Lung microvascular endothelial cell (primary cell): ENCODE measurements around the gene FH. TPM values are rescaled to one million over a fixed set of nuclear protein-coding genes. Genes with fewer than 3 reads are reported as not detected.

Experiments
- DNase-seq, 2 donors: peaks; one replicate each; pipeline versions ENCODE4 v3.0.0 to v3.0.0-alpha.2; 2010; ENCODE audit warnings: low read depth in 2 of 2
- total RNA-seq: library from RNA; depleted of rRNA; stranded (reverse); fragments of >200 nt; gene quantifications from 2 replicates; pipeline ENCODE4 v1.2.1, GENCODE V29; 2014

FH gene
- total RNA-seq, 1 donor from 2014 or later = 52.2 TPM

- DNase-seq = no peak
Observed at GRCh38 chr1:241525026-241525425, 5.5 kb upstream of the FH start.

- no peak for DNase-seq
Observed at GRCh38 chr1:241521718-241522117, 2.2 kb upstream of the FH start.

- DNase-seq = no peak
Observed at GRCh38 chr1:241520080-241520465, 518 bp upstream of the FH start.

GRCh38 chr1:241518476-241519307 lies 863 bp downstream of the FH start:
- DNase-seq = peak; percentile 30 to 33

GRCh38 chr1:241513378-241513777 lies 6.2 kb downstream of the FH start:
- no peak for DNase-seq

- DNase-seq = peak; percentile 20 to 46
Observed at GRCh38 chr1:241507189-241507863, 12.2 kb downstream of the FH start.

- DNase-seq = no peak
Observed at GRCh38 chr1:241503444-241503843, 16.1 kb downstream of the FH start.

- DNase-seq = peak; percentile 70 to 80
Observed at GRCh38 chr1:241499910-241500309, 19.6 kb downstream of the FH start.

GRCh38 chr1:241495741-241496140 lies 23.8 kb downstream of the FH start:
- DNase-seq = no peak

GRCh38 chr1:241488739-241489138 lies 30.8 kb downstream of the FH start:
- no peak for DNase-seq

- DNase-seq = peak; percentile 44 to 45
Observed at GRCh38 chr1:241485554-241485992, 34.0 kb downstream of the FH start.

- DNase-seq = no peak
Observed at GRCh38 chr1:241485145-241485544, 34.4 kb downstream of the FH start.

GRCh38 chr1:241482761-241483250 lies 36.7 kb downstream of the FH start:
- peak; percentile 32 to 70 for DNase-seq

- DNase-seq = no peak
Observed at GRCh38 chr1:241479294-241479693, 40.3 kb downstream of the FH start.

- peak in 1 of 2 donors; percentile 64 for DNase-seq
Observed at GRCh38 chr1:241475671-241476070, 43.9 kb downstream of the FH start.

GRCh38 chr1:241473026-241473425 lies 46.5 kb downstream of the FH start:
- peak in 1 of 2 donors; percentile 4 for DNase-seq

- DNase-seq = no peak
Observed at GRCh38 chr1:241470908-241471590, 48.5 kb downstream of the FH start.

- no peak for DNase-seq
Observed at GRCh38 chr1:241470361-241470760, 49.2 kb downstream of the FH start.

GRCh38 chr1:241465673-241466072 lies 53.9 kb downstream of the FH start:
- DNase-seq = no peak

GRCh38 chr1:241464985-241465384 lies 54.6 kb downstream of the FH start:
- DNase-seq = no peak

GRCh38 chr1:241462391-241462790 lies 57.2 kb downstream of the FH start:
- no peak for DNase-seq
